Astrocyte of the spinal cord (primary cell): Measurements from ENCODE around the gene APOL2.
"Not testable (repeated sequence)": the region's sequence is repeated elsewhere in the genome, so short reads cannot be mapped to it uniquely, and the experiment has no call there.

ENCODE experiments used
- DNase-seq: peaks from one replicate; pipeline ENCODE4 v3.0.0; 2011; ENCODE audit warnings: low read depth, low spot score
- H3K4me3 ChIP-seq: 2 replicates; pipeline ENCODE4 v1.5.1; 2011; ENCODE audit warnings: low read depth, mild to moderate bottlenecking, low read length, moderate library complexity
- in situ Hi-C: cut with HindIII; loops from 2 replicates; pipeline ENCODE4 v1.10.0; 2017; ENCODE audit warnings: low sequenced_read_pairs
- TF ChIP-seq, protein P1 (sequence below): IDR thresholded peaks from 2 replicates; pipeline ENCODE4 v1.5.1; 2012; ENCODE audit warnings: low read depth, mild to moderate bottlenecking, low read length, inconsistent platforms

APOL2 gene

DNA sequence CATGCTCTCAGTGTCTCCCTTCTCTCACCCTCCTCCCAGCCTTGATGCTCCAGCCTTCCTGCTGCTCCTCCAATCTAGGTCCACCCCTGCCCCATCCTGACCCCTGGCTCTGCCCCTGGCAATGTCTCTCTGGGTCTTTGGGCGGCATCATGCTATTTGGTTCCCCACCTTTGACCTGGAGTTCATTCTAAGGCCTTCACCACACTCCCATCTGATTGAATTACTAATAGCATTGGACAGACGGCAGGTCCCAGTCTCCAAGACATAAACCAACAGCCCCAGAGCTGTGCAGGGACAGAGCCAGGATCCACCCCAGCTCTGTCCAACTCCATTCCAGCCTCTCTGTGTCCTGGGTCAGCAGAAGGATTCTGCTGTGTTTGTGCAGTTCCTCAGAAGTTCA lies 44.9 kb downstream of the APOL2 start:
- TF ChIP-seq, protein P1, sequence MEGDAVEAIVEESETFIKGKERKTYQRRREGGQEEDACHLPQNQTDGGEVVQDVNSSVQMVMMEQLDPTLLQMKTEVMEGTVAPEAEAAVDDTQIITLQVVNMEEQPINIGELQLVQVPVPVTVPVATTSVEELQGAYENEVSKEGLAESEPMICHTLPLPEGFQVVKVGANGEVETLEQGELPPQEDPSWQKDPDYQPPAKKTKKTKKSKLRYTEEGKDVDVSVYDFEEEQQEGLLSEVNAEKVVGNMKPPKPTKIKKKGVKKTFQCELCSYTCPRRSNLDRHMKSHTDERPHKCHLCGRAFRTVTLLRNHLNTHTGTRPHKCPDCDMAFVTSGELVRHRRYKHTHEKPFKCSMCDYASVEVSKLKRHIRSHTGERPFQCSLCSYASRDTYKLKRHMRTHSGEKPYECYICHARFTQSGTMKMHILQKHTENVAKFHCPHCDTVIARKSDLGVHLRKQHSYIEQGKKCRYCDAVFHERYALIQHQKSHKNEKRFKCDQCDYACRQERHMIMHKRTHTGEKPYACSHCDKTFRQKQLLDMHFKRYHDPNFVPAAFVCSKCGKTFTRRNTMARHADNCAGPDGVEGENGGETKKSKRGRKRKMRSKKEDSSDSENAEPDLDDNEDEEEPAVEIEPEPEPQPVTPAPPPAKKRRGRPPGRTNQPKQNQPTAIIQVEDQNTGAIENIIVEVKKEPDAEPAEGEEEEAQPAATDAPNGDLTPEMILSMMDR, result no peak
- DNase-seq, result no peak
- no peak overlapping the region for H3K4me3 ChIP-seq
- in situ Hi-C loops, result no loop called here

DNA sequence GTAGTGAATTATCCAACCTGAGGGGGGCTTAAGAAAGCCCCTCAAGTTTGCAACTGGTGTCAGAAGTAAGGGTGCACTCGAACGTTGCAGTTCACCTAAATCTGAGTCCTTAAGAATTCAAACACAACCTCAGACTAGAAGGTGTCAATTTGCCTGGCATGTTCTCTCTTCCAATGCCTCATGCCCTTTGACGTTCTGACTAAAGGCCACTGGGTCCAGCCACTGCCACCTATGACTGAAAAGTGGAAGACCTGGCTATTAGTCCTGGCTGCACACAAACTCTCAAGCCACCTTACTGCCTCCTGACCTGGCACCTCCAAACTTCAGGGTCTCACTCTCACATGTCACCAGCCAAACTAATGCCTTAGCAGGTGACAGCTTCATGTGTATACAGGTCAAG lies 45.8 kb downstream of the APOL2 start:
- in situ Hi-C loops, result no loop called here
- no peak overlapping the region for H3K4me3 ChIP-seq

DNA sequence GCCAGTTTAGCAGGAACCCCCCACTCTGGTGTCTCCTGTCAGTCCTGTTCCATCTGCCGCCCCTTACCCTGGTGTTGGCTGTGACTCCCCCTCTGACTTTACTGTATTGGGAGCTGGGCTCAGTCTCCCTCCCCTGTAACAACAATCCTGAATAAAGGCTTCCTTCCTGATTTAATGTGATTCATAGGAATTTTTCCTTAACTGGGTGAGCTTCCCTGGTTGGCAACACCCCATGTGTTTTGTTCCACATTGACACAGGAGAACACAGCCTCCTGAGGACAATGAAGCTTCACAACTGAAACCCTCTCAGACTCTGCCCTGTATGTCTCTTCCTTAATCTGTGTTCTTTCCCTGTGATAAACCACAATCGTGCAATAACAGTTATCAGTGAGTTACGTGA lies 46.2 kb downstream of the APOL2 start:
- in situ Hi-C loops, result no loop called here
- TF ChIP-seq, protein P1, result no peak
- no peak for DNase-seq
- H3K4me3 ChIP-seq, result no peak overlapping the region

More for the DNA sequence above, 45.8 kb downstream of the APOL2 start:
- TF ChIP-seq, protein P1, result no peak
- no peak for DNase-seq

DNA sequence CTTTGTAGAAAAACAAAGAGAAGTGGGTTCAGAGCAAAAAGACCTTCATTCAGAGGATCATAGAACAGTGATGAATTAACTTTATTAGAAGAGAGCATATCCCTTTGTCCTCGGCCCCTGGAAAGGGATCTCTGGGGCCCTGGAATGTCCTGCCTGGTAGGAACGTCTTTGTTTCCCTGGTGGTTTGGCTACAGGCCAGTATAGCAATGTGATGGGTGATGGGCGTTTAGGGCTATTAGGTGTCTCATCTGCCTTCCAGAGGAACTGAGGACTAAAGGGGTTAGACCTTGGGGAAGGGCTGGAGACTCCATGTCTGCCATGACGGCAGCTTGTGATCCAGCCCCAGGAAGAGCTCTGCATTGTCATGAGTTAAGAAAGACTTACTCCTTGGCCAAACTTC lies 46.8 kb downstream of the APOL2 start:
- DNase-seq, result no peak
- no peak overlapping the region for H3K4me3 ChIP-seq
- TF ChIP-seq, protein P1, result no peak
- in situ Hi-C loops, result no loop called here

DNA sequence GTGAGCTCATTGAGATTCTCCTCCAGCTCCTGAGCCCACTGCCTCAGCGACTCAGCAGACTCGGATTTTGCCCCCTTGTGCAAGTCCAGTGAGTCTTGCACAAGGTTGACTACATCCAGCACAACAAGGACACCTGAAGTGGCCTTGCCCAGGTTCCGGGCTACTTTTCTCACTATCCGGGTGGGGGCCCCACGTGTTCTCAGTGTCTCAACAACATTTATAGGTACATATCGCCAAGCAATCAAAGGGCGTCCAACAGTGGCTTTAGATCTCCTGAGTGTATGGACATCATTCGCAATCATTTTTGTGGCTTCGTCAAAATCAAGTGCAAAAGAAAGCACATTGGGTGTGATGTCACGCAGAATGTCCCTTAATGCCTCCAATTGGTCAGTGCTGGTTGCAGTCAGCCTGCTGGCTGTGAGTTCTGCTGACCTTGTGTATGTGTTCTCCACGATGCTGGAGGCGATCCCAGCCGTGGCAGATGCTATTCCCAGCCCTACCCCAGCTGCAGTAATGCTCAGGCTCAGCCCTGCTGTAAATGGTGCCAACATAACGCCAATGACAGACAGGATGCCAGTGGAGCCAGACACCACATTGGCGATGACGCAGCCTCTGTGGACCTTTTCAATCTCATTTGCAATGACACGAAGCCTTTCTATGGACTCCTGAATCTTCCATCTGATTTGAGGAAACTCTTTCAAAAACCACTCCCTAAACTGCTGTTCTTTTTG lies 48.1 kb downstream of the APOL2 start:
- H3K4me3 ChIP-seq, result no peak overlapping the region
- peak; percentile 15 for DNase-seq
- in situ Hi-C loops, result no loop called here
- TF ChIP-seq, protein P1, result no peak

DNA sequence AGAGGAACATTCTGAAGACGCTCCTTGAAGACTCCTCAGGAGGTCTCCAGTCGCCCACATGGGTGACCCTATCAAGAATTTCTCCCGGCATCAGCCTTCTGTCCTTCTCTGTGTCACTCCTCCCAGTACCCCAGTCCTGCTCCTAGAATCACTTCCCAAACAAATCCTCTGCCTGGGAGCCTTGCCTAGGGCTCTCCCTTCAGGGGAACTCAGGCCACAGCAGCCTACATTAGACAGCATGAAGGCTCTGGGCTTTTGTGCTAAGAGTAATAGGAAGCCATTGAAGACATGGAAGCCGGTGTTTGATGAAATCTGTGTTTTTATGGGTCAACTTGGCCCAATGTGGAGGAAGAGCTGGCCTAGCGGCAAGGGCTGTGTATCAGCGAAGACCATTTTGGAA lies 51.5 kb downstream of the APOL2 start:
- H3K4me3 ChIP-seq, DNase-seq, in situ Hi-C loops: not testable (repeated sequence)

DNA sequence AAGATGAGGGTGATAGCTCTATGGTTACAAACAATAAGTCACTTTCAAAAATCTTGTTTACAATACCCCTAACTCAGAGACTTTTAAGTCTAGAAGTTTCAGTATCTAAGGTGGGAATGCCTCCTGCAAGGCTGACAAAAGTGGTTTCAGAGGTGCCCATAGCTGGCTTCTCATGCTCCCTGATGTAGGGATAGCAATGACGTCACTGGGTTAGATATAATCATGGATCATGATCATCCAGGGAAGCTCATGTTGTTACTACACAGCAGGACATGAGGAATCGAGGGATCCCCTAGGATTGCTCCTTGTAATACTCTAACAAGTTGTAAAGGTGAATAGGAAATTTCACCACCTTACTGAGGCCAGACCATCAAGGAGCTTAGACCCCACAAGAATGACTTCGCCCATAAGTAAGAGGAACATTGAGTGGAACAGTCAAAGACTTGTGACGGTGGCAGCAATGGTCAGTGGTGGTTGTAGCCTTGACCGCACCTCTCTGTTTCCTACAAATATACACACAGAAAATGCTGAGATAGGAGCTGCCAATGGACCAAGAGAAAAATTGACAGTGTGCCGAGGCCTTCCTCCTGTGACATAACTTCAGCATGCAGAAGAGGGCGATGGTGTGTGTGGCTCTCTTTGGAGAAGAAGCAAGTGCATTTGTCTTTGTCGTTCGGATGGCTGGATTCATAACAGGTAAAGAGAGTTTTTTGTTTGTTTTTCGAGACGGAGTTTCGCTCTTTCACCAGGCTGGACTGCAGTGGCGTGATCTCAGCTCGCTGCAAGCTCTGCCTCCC lies 53.3 kb downstream of the APOL2 start:
- no peak overlapping the region for H3K4me3 ChIP-seq
- no peak for DNase-seq
- in situ Hi-C loops, result no loop called here
- TF ChIP-seq, protein P1, result no peak
